Hepatocyte (in vitro differentiated cells): ENCODE results near the gene CDK10.

Source experiments
- EZH2 ChIP-seq: fragments of 200-600 bp; sonication (generic); IDR thresholded peaks from 2 replicates; pipeline ENCODE4 v1.6.1; 2016; ENCODE audit warnings: antibody characterized with exemption, mild to moderate bottlenecking, borderline replicate concordance
- TF ChIP-seq, protein P1 (sequence below): fragments of 200-600 bp; sonication (generic); IDR thresholded peaks from 2 replicates; pipeline ENCODE4 v1.5.1; 2016; ENCODE audit warnings: antibody characterized with exemption, mild to moderate bottlenecking; ENCODE audit not compliant: poor library complexity

DNA sequence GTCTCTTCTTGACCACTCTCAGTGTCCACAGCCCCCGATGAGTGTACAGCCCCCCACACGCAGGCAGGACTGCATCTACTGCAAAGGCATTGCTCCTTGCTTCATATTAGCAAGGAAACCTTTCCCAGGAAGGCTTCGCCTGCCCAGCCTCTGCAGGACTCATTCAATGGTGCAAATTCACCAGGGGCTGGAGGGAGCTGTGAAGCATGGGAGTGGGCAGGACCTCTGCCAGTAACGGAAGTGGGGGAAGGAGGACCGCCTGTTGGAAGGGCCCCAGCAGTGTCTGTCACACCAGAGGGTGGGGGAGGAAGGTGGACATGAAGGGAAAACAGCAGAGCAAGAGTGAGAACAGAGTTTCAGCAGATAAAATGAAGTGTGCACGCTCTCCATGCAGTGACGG, 26.3 kb upstream of the CDK10 start:
- TF ChIP-seq, protein P1, sequence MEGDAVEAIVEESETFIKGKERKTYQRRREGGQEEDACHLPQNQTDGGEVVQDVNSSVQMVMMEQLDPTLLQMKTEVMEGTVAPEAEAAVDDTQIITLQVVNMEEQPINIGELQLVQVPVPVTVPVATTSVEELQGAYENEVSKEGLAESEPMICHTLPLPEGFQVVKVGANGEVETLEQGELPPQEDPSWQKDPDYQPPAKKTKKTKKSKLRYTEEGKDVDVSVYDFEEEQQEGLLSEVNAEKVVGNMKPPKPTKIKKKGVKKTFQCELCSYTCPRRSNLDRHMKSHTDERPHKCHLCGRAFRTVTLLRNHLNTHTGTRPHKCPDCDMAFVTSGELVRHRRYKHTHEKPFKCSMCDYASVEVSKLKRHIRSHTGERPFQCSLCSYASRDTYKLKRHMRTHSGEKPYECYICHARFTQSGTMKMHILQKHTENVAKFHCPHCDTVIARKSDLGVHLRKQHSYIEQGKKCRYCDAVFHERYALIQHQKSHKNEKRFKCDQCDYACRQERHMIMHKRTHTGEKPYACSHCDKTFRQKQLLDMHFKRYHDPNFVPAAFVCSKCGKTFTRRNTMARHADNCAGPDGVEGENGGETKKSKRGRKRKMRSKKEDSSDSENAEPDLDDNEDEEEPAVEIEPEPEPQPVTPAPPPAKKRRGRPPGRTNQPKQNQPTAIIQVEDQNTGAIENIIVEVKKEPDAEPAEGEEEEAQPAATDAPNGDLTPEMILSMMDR: no peak
- no peak for TF ChIP-seq EZH2
